Hepatocyte (in vitro differentiated cells): Measurements from ENCODE around the gene FARP2.

Source experiments
- CTCF ChIP-seq: fragments of 200-600 bp; sonication (generic); IDR thresholded peaks from 2 replicates; pipeline ENCODE4 v1.5.1; 2016; ENCODE audit warnings: antibody characterized with exemption, mild to moderate bottlenecking; ENCODE audit not compliant: poor library complexity
- EZH2 ChIP-seq: fragments of 200-600 bp; sonication (generic); IDR thresholded peaks from 2 replicates; pipeline ENCODE4 v1.6.1; 2016; ENCODE audit warnings: antibody characterized with exemption, mild to moderate bottlenecking, borderline replicate concordance
- EZH2phosphoT487 ChIP-seq: fragments of 200-600 bp; sonication (generic); IDR thresholded peaks from one replicate; pipeline ENCODE4 v1.6.1; 2018; ENCODE audit warnings: antibody characterized with exemption, mild to moderate bottlenecking, low read depth, moderate library complexity; ENCODE audit not compliant: unreplicated experiment, severe bottlenecking

- TF ChIP-seq CTCF (no peak), EZH2phosphoT487 (no peak), EZH2 (no peak)
Observed at GRCh38 chr2:241356871-241357260, 781 bp downstream of the FARP2 start.
